GM18511 (cell line): Measurements from ENCODE around the gene ADK.
"Not testable (repeated sequence)": the region's sequence is repeated elsewhere in the genome, so short reads cannot be mapped to it uniquely, and the experiment has no call there.

Source experiments
- ATAC-seq: cut with Tn5 transposase; IDR thresholded peaks from one replicate; pipeline ENCODE4 v1.9.1; 2021; ENCODE audit warnings: mild to moderate bottlenecking, moderate library complexity; ENCODE audit not compliant: unreplicated experiment

ADK gene

GRCh38 chr10:74150990-74151878 lies at the start of gene ADK:
TSS of gene ADK (plus strand) at chr10:74151221. CDS start at chr10:74151279, 58 bp downstream.
- ATAC-seq, result peak; percentile 82

GRCh38 chr10:74103560-74104258 lies 47.3 kb upstream of the ADK start:
- no peak for ATAC-seq

- no peak for ATAC-seq
These were observed 46.5 kb upstream of the ADK start for GRCh38 chr10:74104480-74104879.

GRCh38 chr10:74104996-74105395 lies 46.0 kb upstream of the ADK start:
- ATAC-seq, result no peak

GRCh38 chr10:74107391-74107790 lies 43.6 kb upstream of the ADK start:
- ATAC-seq, result no peak

- ATAC-seq, result no peak
These were observed 41.6 kb upstream of the ADK start for GRCh38 chr10:74109452-74109851.

- no peak for ATAC-seq
These were observed 40.9 kb upstream of the ADK start for GRCh38 chr10:74110120-74110519.

GRCh38 chr10:74111799-74112198 lies 39.2 kb upstream of the ADK start:
- ATAC-seq, result no peak

- no peak for ATAC-seq
These were observed 37.5 kb upstream of the ADK start for GRCh38 chr10:74113546-74113945.

- no peak for ATAC-seq
These were observed 37.0 kb upstream of the ADK start for GRCh38 chr10:74114041-74114448.

GRCh38 chr10:74117738-74118137 lies 33.3 kb upstream of the ADK start:
- ATAC-seq, result no peak

GRCh38 chr10:74118804-74119203 lies 32.2 kb upstream of the ADK start:
- ATAC-seq, result no peak

GRCh38 chr10:74120911-74121310 lies 30.1 kb upstream of the ADK start:
- no peak for ATAC-seq

- ATAC-seq, result no peak
These were observed 29.7 kb upstream of the ADK start for GRCh38 chr10:74121368-74121767.

GRCh38 chr10:74122060-74122459 lies 29.0 kb upstream of the ADK start:
- ATAC-seq, result no peak

GRCh38 chr10:74123081-74123480 lies 27.9 kb upstream of the ADK start:
- no peak for ATAC-seq

GRCh38 chr10:74133923-74134820 lies 16.8 kb upstream of the ADK start:
- ATAC-seq, result no peak

GRCh38 chr10:74135452-74135851 lies 15.6 kb upstream of the ADK start:
- no peak for ATAC-seq

GRCh38 chr10:74137992-74138391 lies 13.0 kb upstream of the ADK start:
- ATAC-seq, result no peak

GRCh38 chr10:74138596-74138995 lies 12.4 kb upstream of the ADK start:
- ATAC-seq, result not testable (repeated sequence)

GRCh38 chr10:74139981-74140380 lies 11.0 kb upstream of the ADK start:
- no peak for ATAC-seq
